Measurements from ENCODE around the gene TAF4.

GRCh38 chr20:61989741-61990140 lies 75.9 kb downstream of the TAF4 start:
- TF ChIP-seq CTCF (conservative IDR thresholded peaks at IDR 0.05) (no peak), ZFX (IDR thresholded peaks at IDR 0.05) (no peak)

All from C4-2B (cell line).